ENCODE data around the gene INPP4A.

GRCh38 chr2:98556344-98557033, 111.8 kb downstream of the INPP4A start:
- TF ChIP-seq CTCF (IDR thresholded peaks at IDR 0.05) (no peak), POLR2A (IDR thresholded peaks at IDR 0.05) (no peak)
